Epithelial cell of esophagus (primary cell): Measurements from ENCODE around the gene BCL2.

Source experiments
- DNase-seq: peaks from one replicate; pipeline ENCODE4 v3.0.0; 2010; ENCODE audit warnings: low read depth
- H3K4me3 ChIP-seq: 2 replicates; pipeline ENCODE4 v1.5.1; 2011; ENCODE audit warnings: mild to moderate bottlenecking, low read length, control low read depth
- CTCF ChIP-seq: IDR thresholded peaks from 2 replicates; pipeline ENCODE4 v1.5.1; 2011; ENCODE audit warnings: low read depth, mild to moderate bottlenecking, low read length, control low read depth, inconsistent platforms; ENCODE audit not compliant: insufficient read depth; ENCODE audit errors: missing control alignments

The BCL2 gene

GRCh38 chr18:63091671-63092364 lies 227.8 kb downstream of the BCL2 start:
- H3K4me3 ChIP-seq: no peak overlapping the region
- TF ChIP-seq CTCF: no peak
- no peak for DNase-seq

- TF ChIP-seq CTCF: no peak
- H3K4me3 ChIP-seq: no peak overlapping the region
- DNase-seq: no peak
Observed at GRCh38 chr18:63090334-63090733, 229.2 kb downstream of the BCL2 start.

- TF ChIP-seq CTCF: no peak
- no peak for DNase-seq
- H3K4me3 ChIP-seq: no peak overlapping the region
Observed at GRCh38 chr18:63089041-63089440, 230.5 kb downstream of the BCL2 start.

- H3K4me3 ChIP-seq: no peak overlapping the region
- TF ChIP-seq CTCF: no peak
- DNase-seq: no peak
Observed at GRCh38 chr18:63088262-63088661, 231.3 kb downstream of the BCL2 start.

GRCh38 chr18:63087421-63088230 lies 231.9 kb downstream of the BCL2 start:
- TF ChIP-seq CTCF: no peak
- no peak overlapping the region for H3K4me3 ChIP-seq

GRCh38 chr18:63085611-63086010 lies 234.0 kb downstream of the BCL2 start:
- TF ChIP-seq CTCF: no peak

More at GRCh38 chr18:63087421-63088230, 231.9 kb downstream of the BCL2 start:
- DNase-seq: no peak

More at GRCh38 chr18:63085611-63086010, 234.0 kb downstream of the BCL2 start:
- DNase-seq: no peak
- H3K4me3 ChIP-seq: no peak overlapping the region
